Lower leg skin (tissue), 4 donors: Measurements from ENCODE around the gene MACROD1. TPM values are rescaled to one million over a fixed set of nuclear protein-coding genes. Genes with fewer than 3 reads are reported as not detected.

ENCODE experiments used
- DNase-seq, 2 donors: peaks; one replicate each; pipeline ENCODE4 v3.0.0-alpha.2; 2019; ENCODE audit warnings: low spot score in 2 of 2
- H3K4me3 ChIP-seq: fragments of 200-600 bp; sonication (generic); 2 replicates; pipeline ENCODE4 v1.5.1; 2017; ENCODE audit warnings: mild to moderate bottlenecking, low read depth; ENCODE audit not compliant: poor library complexity, severe bottlenecking
- POLR2A ChIP-seq, 2 donors: fragments of 450-650 bp; IDR thresholded peaks; one replicate each; pipeline ENCODE4 v1.6.1; 2016 to 2017; ENCODE audit warnings: antibody characterized with exemption in 2 of 2, mild to moderate bottlenecking in 1 of 2, moderate library complexity in 1 of 2
- WGBS, 2 donors: methylation state at CpG; one replicate each; pipeline ENCODE4 v1.1.5; 2018; 5-methylcytosine and 5-hydroxymethylcytosine counted together
- intact Hi-C: fragments of 100-400 bp; cut with DNase I; formaldehyde crosslinking; loops from one replicate; pipeline ENCODE4 v1.15.0; 2023; ENCODE audit warnings: low total_unique reads
- total RNA-seq, 4 donors: library from RNA; depleted of rRNA; stranded (reverse); fragments of >200 nt; gene quantifications; one replicate each; pipeline ENCODE4 v1.1.0, GENCODE V29; 2016
- TF ChIP-seq, protein P1 (sequence below), 3 donors: fragments of 450-650 bp; IDR thresholded peaks; one replicate each; pipeline ENCODE4 v1.5.1; 2016; ENCODE audit warnings: antibody characterized with exemption in 3 of 3, mild to moderate bottlenecking in 3 of 3, moderate library complexity in 2 of 3

Gene MACROD1
- total RNA-seq, 4 donors from 2014 or later: 44.8 to 74.8 (median 55.6) TPM

- DNase-seq: no peak
- TF ChIP-seq POLR2A (IDR thresholded peaks at IDR 0.05): no peak
- TF ChIP-seq, protein P1, sequence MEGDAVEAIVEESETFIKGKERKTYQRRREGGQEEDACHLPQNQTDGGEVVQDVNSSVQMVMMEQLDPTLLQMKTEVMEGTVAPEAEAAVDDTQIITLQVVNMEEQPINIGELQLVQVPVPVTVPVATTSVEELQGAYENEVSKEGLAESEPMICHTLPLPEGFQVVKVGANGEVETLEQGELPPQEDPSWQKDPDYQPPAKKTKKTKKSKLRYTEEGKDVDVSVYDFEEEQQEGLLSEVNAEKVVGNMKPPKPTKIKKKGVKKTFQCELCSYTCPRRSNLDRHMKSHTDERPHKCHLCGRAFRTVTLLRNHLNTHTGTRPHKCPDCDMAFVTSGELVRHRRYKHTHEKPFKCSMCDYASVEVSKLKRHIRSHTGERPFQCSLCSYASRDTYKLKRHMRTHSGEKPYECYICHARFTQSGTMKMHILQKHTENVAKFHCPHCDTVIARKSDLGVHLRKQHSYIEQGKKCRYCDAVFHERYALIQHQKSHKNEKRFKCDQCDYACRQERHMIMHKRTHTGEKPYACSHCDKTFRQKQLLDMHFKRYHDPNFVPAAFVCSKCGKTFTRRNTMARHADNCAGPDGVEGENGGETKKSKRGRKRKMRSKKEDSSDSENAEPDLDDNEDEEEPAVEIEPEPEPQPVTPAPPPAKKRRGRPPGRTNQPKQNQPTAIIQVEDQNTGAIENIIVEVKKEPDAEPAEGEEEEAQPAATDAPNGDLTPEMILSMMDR (IDR thresholded peaks at IDR 0.05): no peak
- intact Hi-C loops: no loop called here
- no peak overlapping the region for H3K4me3 ChIP-seq
- 58 to 60% methylated on average over 5 of the region's 5 CpGs for WGBS, 2 donors
Observed at GRCh38 chr11:64180891-64181290, 15.0 kb upstream of the MACROD1 start.

DNA sequence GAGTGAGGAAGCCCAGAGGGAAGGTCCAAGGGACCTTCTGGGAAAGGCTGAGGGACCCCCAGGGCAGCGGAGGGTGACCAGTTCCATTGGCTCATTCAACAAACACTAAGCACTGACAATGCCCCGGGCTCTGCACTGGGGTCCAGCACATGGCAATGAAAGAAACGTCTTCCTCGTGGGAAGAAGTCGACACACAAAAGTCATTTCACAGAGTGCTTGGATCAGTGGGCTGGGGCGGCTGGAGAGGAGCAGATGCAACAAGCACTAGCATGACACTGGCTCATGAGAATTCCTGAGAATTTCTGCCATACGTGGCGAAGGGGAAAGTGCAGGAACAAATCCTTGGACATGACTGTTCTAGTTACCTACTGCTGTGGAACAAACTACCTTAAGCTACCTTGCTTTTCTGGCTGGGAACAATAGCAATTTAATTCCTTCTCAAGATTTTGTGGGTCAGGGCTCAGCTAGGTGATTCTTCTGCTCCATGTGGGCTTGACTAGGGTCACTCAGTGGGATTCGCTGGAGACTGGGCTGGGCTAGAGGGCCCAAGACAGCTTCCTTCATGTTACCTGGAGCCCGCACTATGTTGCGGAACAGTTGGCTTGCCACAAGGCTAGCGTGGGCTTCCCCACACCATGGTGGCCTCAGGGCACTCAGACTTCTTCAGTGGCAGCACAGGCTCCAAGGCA is 13.2 kb upstream of the MACROD1 start:
- intact Hi-C loops: no loop called here
- DNase-seq: no peak
- 91 to 92% methylated on average over 10 to 12 of the region's 12 CpGs for WGBS, 2 donors
- H3K4me3 ChIP-seq: no peak overlapping the region
- TF ChIP-seq POLR2A (IDR thresholded peaks at IDR 0.05): no peak
- TF ChIP-seq, protein P1 (IDR thresholded peaks at IDR 0.05): no peak

DNA sequence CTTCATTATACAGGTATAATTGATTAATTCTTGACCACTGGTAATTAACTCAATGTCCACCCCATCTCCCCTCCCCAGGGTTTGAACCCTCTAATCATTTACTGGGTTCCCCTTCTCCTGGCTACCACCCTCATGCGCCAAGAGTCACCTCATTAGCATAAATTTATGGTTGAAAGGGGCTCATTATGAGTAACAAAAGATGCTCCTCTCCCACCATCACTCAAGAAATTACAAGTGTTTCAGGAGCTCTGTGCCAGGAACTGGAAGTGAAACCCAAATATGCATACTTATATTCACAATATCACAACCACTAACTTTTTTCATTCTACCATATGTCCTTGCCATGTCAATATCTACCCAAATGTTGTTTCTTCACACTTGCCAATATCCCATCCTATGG is 12.3 kb upstream of the MACROD1 start:
- TF ChIP-seq, protein P1 (IDR thresholded peaks at IDR 0.05): no peak
- no peak for TF ChIP-seq POLR2A (IDR thresholded peaks at IDR 0.05)
- WGBS, 2 donors: 100% methylated on average over 1 of the region's 1 CpG
- H3K4me3 ChIP-seq: no peak overlapping the region
- intact Hi-C loops: no loop called here
- DNase-seq: no peak

- H3K4me3 ChIP-seq: no peak overlapping the region
- intact Hi-C loops: no loop called here
- no peak for DNase-seq
- 88 to 91% methylated on average over 8 of the region's 8 CpGs for WGBS, 2 donors
- no peak for TF ChIP-seq POLR2A (IDR thresholded peaks at IDR 0.05)
- TF ChIP-seq, protein P1 (IDR thresholded peaks at IDR 0.05): no peak
Observed at GRCh38 chr11:64176751-64177150, 10.8 kb upstream of the MACROD1 start.

- H3K4me3 ChIP-seq: no peak overlapping the region
- TF ChIP-seq, protein P1 (IDR thresholded peaks at IDR 0.05): no peak
- TF ChIP-seq POLR2A (IDR thresholded peaks at IDR 0.05): no peak
- intact Hi-C loops: no loop called here
- DNase-seq: no peak
- WGBS, 2 donors: 89 to 94% methylated on average over 4 of the region's 4 CpGs
Observed at GRCh38 chr11:64173616-64174355, 7.9 kb upstream of the MACROD1 start.
